Activated naive CD8-positive, alpha-beta T cell treated with anti-CD3 and anti-CD28 coated beads, Interleukin-2, amount 50 U/mL, for 24 hours (primary cell): Measurements from ENCODE around the gene SEMA4A.
A peak's percentile ranks its signal among the peaks of the same experiment; 100 is the strongest.
"Not testable (repeated sequence)": the region's sequence is repeated elsewhere in the genome, so short reads cannot be mapped to it uniquely, and the experiment has no call there.

ENCODE experiments used
- ATAC-seq: fragments of 150-1000 bp; cut with Tn5 transposase; one replicate; pipeline ENCODE4 v1.10.0; 2021
- DNase-seq: peaks from one replicate; pipeline ENCODE4 v3.0.0; 2021
- H3K27ac Mint-ChIP-seq: one replicate; pipeline ENCODE4 v1.8.0; 2021; ENCODE audit warnings: mild to moderate bottlenecking, mixed read lengths
- H3K27me3 Mint-ChIP-seq: one replicate; pipeline ENCODE4 v1.8.0; 2021; ENCODE audit warnings: mixed read lengths
- H3K36me3 Mint-ChIP-seq: one replicate; pipeline ENCODE4 v1.8.0; 2021; ENCODE audit warnings: low read depth, mixed read lengths
- H3K4me1 Mint-ChIP-seq: one replicate; pipeline ENCODE4 v1.8.0; 2021; ENCODE audit warnings: mixed read lengths
- H3K4me3 Mint-ChIP-seq: one replicate; pipeline ENCODE4 v1.8.0; 2021; ENCODE audit warnings: mild to moderate bottlenecking, moderate library complexity, mixed read lengths
- H3K9me3 Mint-ChIP-seq: one replicate; pipeline ENCODE4 v1.8.0; 2021; ENCODE audit warnings: mixed read lengths

Gene SEMA4A

DNA sequence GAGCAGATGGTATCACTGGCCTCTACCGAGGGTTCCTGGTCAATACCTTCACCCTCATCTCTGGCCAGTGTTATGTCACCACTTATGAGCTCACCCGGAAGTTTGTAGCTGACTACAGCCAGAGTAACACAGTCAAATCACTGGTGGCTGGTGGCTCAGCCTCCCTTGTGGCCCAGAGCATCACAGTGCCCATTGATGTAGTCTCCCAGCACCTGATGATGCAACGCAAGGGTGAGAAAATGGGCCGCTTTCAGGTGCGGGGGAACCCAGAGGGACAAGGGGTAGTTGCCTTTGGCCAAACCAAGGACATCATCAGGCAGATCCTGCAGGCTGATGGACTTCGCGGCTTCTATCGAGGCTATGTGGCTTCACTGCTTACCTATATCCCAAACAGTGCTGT lies 46.7 kb downstream of the SEMA4A start:
- Mint-ChIP-seq H3K4me3 (no peak overlapping the region), H3K9me3 (no peaks in the 10 kb centered on the region), H3K27ac (peak overlapping the region; percentile 96), H3K36me3 (peaks cover 49% of the 10 kb centered on the region), H3K27me3 (no peaks in the 10 kb centered on the region), H3K4me1 (peaks cover 31% of the 10 kb centered on the region)
- ATAC-seq (no peak), DNase-seq (no peak)

DNA sequence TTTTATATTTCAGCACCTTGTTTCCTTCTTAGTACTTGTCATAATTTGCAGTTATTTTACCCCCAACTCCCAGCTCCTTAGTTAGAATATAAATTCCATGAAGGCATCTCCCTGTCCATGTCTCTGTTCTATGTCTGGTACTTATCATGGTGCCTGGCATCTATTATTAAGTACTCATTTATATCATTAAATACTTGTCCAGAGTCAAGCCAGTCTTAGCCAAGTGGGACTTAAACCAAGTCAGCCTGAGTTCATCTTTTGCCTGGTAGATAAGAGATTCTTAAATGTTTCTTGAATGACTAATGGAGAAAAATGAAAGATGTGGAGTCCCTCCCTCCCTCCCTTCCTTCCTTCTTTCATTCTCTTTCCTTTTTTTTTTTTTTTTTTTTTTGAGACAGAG lies 49.9 kb downstream of the SEMA4A start:
- Mint-ChIP-seq H3K4me3 (no peak overlapping the region), H3K36me3 (peaks cover 45% of the 10 kb centered on the region), H3K27ac (no peak overlapping the region), H3K4me1 (peaks cover 11% of the 10 kb centered on the region), H3K9me3 (no peaks in the 10 kb centered on the region), H3K27me3 (no peaks in the 10 kb centered on the region)
- DNase-seq (no peak), ATAC-seq (no peak)

DNA sequence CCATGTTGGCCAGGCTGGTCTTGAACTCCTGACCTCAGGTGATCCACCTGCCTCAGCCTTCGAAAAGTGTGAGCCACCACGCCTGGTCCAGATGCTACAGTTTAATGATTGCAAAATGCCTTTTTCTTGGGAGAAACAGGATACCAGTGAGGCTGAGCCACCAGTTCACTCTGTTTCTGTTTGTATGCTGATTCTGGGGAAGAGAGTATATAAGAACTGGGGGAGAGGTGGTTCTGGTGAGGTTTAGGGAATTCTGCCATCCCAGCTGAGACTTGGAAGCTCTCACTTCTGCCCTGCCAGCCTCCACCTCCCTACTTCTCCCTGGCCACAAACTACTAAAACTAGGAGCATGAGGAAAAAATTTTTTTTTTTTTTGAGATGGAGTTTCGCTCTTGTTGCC lies 51.3 kb downstream of the SEMA4A start:
- Mint-ChIP-seq H3K4me1 (peaks cover 11% of the 10 kb centered on the region), H3K4me3 (no peak overlapping the region), H3K9me3 (no peaks in the 10 kb centered on the region), H3K27ac (no peak overlapping the region), H3K36me3 (peaks cover 39% of the 10 kb centered on the region), H3K27me3 (no peaks in the 10 kb centered on the region)
- DNase-seq (no peak), ATAC-seq (no peak)

- no peak for ATAC-seq
- Mint-ChIP-seq H3K4me3 (no peak overlapping the region), H3K9me3 (no peaks in the 10 kb centered on the region), H3K27ac (peak overlapping the region; percentile 97), H3K4me1 (peaks cover 37% of the 10 kb centered on the region), H3K27me3 (no peaks in the 10 kb centered on the region), H3K36me3 (peaks cover 63% of the 10 kb centered on the region)
- DNase-seq: no peak
Observed at GRCh38 chr1:156211243-156211642, 57.9 kb downstream of the SEMA4A start.

DNA sequence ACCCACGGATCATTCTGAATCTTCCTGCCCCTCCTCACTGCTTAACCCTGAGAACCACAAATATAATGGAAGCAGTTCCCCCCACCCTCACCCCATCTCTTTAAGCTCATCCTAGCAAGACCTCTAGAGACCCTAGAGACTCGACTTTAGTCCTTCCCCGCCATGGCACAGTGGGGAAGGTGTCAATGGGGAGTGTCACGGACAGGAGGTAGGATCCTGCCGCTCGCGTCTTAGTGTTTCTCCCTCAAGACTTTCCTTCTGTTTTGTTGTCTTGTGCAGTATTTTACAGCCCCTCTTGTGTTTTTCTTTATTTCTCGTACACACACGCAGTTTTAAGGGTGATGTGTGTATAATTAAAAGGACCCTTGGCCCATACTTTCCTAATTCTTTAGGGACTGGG lies 58.7 kb downstream of the SEMA4A start:
- Mint-ChIP-seq H3K36me3 (peaks cover 60% of the 10 kb centered on the region), H3K27ac (peak overlapping the region; percentile 97), H3K9me3 (no peaks in the 10 kb centered on the region), H3K27me3 (no peaks in the 10 kb centered on the region), H3K4me3 (peak overlapping the region; percentile 84), H3K4me1 (peaks cover 41% of the 10 kb centered on the region)
- DNase-seq (no peak), ATAC-seq (no peak)

DNA sequence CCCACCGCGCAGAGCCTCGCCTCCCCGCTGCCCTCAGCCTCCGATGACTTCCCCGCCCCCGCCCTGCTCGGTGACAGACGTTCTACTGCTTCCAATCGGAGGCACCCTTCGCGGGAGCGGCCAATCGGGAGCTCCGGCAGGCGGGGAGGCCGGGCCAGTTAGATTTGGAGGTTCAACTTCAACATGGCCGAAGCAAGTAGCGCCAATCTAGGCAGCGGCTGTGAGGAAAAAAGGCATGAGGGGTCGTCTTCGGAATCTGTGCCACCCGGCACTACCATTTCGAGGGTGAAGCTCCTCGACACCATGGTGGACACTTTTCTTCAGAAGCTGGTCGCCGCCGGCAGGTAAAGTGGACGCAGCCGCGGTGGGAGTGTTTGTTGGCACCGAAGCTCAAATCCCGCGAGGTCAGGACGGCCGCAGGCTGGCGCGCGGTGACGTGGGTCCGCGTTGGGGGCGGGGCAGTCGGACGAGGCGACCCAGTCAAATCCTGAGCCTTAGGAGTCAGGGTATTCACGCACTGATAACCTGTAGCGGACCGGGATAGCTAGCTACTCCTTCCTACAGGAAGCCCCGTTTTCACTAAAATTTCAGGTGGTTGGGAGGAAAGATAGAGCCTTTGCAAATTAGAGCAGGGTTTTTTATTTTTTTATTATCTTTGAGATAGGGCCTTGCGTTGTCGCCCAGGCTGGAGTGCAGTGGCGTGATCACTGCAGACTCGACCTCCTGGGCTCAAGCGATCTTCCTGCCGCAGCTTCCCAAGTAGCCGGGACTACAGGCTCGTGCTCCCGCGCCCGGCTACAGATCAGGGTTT lies 59.7 kb downstream of the SEMA4A start, which contains the start of gene PMF1:
TSS of gene PMF1 (plus strand) at position 175 of the 811 bp plus-strand sequence. CDS start at position 184, 9 bp downstream.
- no peaks in the 10 kb centered on the region for H3K27me3 Mint-ChIP-seq
- DNase-seq: peak; percentile 97
- H3K27ac Mint-ChIP-seq: peak within 1 kb of the TSS; percentile 97
- no peaks in the 10 kb centered on the region for H3K9me3 Mint-ChIP-seq
- H3K4me1 Mint-ChIP-seq: peaks cover 50% of the 10 kb centered on the region
- ATAC-seq: peak; percentile 93
- H3K4me3 Mint-ChIP-seq: peak within 1 kb of the TSS; percentile 84
- H3K36me3 Mint-ChIP-seq: peaks cover 57% of the 10 kb centered on the region

DNA sequence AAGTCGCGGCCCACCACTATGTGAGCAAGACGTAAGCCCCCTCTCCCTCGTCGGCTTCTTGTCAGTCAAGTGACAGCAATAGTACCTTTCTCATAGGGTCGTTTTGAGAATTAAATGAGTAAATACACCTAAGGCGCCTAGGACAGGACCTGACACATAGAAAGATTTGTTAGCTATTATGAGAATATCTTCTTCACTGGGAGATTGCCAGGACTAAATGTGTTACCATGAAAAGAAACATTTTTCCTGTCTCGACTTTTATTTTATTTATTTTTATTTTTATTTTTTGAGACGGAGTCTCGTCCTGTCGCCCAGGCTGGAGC lies 60.2 kb downstream of the SEMA4A start:
- Mint-ChIP-seq H3K9me3 (no peaks in the 10 kb centered on the region), H3K4me1 (peaks cover 55% of the 10 kb centered on the region)

GRCh38 chr1:156214024-156214748 lies 60.8 kb downstream of the SEMA4A start:
- peaks cover 2% of the 10 kb centered on the region for H3K9me3 Mint-ChIP-seq
- peak overlapping the region; percentile 84 for H3K4me3 Mint-ChIP-seq
- H3K36me3 Mint-ChIP-seq: peaks cover 59% of the 10 kb centered on the region
- H3K4me1 Mint-ChIP-seq: peaks cover 58% of the 10 kb centered on the region
- peak overlapping the region; percentile 97 for H3K27ac Mint-ChIP-seq
- ATAC-seq: no peak
- no peak for DNase-seq
- no peaks in the 10 kb centered on the region for H3K27me3 Mint-ChIP-seq

More for the DNA sequence above, 60.2 kb downstream of the SEMA4A start:
- ATAC-seq (no peak), DNase-seq (no peak)
- Mint-ChIP-seq H3K27me3 (no peaks in the 10 kb centered on the region), H3K36me3 (peaks cover 60% of the 10 kb centered on the region), H3K27ac (peak overlapping the region; percentile 97), H3K4me3 (peak overlapping the region; percentile 84)

DNA sequence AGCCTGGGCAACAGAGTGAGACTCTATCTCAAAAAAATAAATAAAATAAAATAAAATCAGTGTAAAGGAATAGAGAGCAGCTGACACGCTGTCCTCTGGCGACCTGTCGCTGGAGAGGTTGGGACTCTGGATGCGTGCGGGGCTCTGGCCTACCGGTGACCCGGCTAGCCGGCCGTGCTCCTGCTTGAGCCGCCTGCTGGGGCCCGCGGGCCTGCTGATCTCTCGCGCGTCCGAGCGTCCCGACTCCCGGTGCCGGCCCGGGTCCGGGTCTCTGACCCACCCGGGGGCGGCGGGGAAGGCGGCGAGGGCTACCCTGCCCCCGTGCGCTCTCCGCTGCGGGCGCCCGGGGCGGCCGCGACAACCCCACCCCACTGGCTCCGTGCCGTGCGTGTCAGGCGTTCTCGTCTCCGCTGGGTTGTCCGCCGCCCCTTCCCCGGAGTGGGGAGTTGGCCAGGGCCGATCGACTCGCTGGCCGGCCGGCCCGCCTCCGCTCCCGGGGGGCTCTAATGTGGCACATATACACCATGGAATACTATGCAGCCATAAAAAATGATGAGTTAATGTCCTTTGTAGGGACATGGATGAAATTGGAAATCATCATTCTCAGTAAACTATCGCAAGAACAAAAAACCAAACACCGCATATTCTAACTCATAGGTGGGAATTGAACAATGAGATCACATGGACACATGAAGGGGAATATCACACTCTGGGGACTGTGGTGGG lies 63.1 kb downstream of the SEMA4A start:
- not testable (repeated sequence) for ATAC-seq, DNase-seq, H3K27me3 Mint-ChIP-seq, H3K4me3 Mint-ChIP-seq, H3K9me3 Mint-ChIP-seq
- Mint-ChIP-seq H3K4me1 (peaks cover 81% of the 10 kb centered on the region), H3K36me3 (peaks cover 63% of the 10 kb centered on the region), H3K27ac (peak overlapping the region; percentile 99)

DNA sequence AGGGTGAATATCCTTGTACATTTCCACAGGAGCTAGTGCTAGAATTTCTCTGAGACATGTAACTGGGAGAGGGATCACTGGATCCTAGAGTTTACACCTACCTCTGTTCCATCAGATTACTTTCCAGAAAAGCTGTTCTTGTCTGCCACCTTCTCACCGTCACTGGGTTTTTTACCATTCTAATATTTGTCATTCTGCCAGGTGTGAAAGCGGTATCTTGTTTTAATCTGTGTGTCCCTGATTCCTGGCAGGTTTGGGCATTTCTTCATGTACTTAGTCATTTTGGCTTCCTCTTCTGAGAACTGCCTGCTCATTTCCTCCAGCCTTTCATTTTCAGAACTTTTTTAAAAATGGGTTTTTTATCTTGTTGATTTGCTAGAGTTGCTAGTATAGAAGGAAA lies 64.5 kb downstream of the SEMA4A start:
- Mint-ChIP-seq H3K36me3 (peaks cover 63% of the 10 kb centered on the region), H3K4me1 (peaks cover 83% of the 10 kb centered on the region), H3K4me3 (peak overlapping the region; percentile 80)

GRCh38 chr1:156220226-156220625 lies 66.8 kb downstream of the SEMA4A start:
- Mint-ChIP-seq H3K4me1 (peaks cover 85% of the 10 kb centered on the region), H3K27me3 (no peaks in the 10 kb centered on the region), H3K27ac (peak overlapping the region; percentile 99), H3K36me3 (peaks cover 57% of the 10 kb centered on the region), H3K9me3 (peaks cover 5% of the 10 kb centered on the region), H3K4me3 (no peak overlapping the region)
- ATAC-seq (no peak), DNase-seq (no peak)

More for the DNA sequence above, 64.5 kb downstream of the SEMA4A start:
- H3K27ac Mint-ChIP-seq: peak overlapping the region; percentile 99
- no peaks in the 10 kb centered on the region for H3K27me3 Mint-ChIP-seq
- ATAC-seq (peak; percentile 44), DNase-seq (no peak)
- peaks cover 5% of the 10 kb centered on the region for H3K9me3 Mint-ChIP-seq

GRCh38 chr1:156221986-156222692 lies 68.8 kb downstream of the SEMA4A start:
- DNase-seq: no peak

DNA sequence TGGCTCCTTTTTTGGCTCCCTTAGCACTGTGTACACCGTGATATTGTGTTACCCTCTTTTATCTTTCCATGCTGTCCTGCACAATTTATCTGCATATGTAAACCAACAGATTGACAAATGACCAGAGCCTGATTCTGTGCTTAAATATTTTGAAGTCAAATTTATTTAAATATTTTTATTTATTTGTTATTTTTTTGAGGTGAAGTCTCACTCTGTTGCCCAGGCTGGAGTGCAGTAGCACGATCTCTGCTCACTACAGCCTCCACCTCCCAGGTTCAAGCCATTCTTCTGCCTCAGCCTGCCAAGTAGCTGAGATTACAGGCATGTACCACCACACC lies 72.3 kb downstream of the SEMA4A start:
- Mint-ChIP-seq H3K27me3 (no peaks in the 10 kb centered on the region), H3K36me3 (peaks cover 56% of the 10 kb centered on the region), H3K4me1 (peaks cover 66% of the 10 kb centered on the region), H3K27ac (peak overlapping the region; percentile 90), H3K9me3 (no peaks in the 10 kb centered on the region), H3K4me3 (peak overlapping the region; percentile 53)
- no peak for DNase-seq
- ATAC-seq: no peak

More at GRCh38 chr1:156221986-156222692, 68.8 kb downstream of the SEMA4A start:
- Mint-ChIP-seq H3K27ac (peak overlapping the region; percentile 99), H3K9me3 (peaks cover 5% of the 10 kb centered on the region), H3K36me3 (peaks cover 64% of the 10 kb centered on the region), H3K4me1 (peaks cover 91% of the 10 kb centered on the region), H3K27me3 (no peaks in the 10 kb centered on the region), H3K4me3 (peak overlapping the region; percentile 77)
- no peak for ATAC-seq

- Mint-ChIP-seq H3K9me3 (no peaks in the 10 kb centered on the region), H3K27me3 (no peaks in the 10 kb centered on the region), H3K36me3 (peaks cover 52% of the 10 kb centered on the region), H3K4me1 (peaks cover 62% of the 10 kb centered on the region), H3K27ac (peak overlapping the region; percentile 90), H3K4me3 (peak overlapping the region; percentile 42)
- DNase-seq: peak; percentile 57
- ATAC-seq: peak; percentile 13
Observed at GRCh38 chr1:156226116-156226538, 72.7 kb downstream of the SEMA4A start.
